ENCODE measurements around the gene CRB2. TPM values are rescaled to one million over a fixed set of nuclear protein-coding genes. Genes with fewer than 3 reads are reported as not detected.
A peak's percentile ranks its signal among the peaks of the same experiment; 100 is the strongest.

CRB2 gene
- total and polyA plus RNA-seq, 3 experiments from 2014 or later, result 0.05 TPM; not detected in 2

- H3K9me3 ChIP-seq (ENCODE audit: low read length), result no peaks in the 10 kb centered on the region
- ChIA-PET CTCF (no interaction called here), POLR2A (no interaction called here)
- Mint-ChIP-seq H3K9me3 (no peaks in the 10 kb centered on the region), H3K27ac (no peak overlapping the region), H3K4me1 (peaks cover 0 to 10% (median 5%) of the 10 kb centered on the region in 3 donors), H3K27me3 (peaks cover 29 to 49% of the 10 kb centered on the region in 2 donors), H3K4me3 (no peak overlapping the region), H3K36me3 (no peaks in the 10 kb centered on the region)
- no peaks in the 10 kb centered on the region for H3K4me1 ChIP-seq (ENCODE audit: insufficient read depth, low read length)
- DNase-seq, result no peak
- no peak overlapping the region for H3K4me3 ChIP-seq (ENCODE audit: low read length)
- no peaks in the 10 kb centered on the region for H3K36me3 ChIP-seq (ENCODE audit: insufficient read depth, low read length)
- no peak overlapping the region for H3K27ac ChIP-seq (ENCODE audit: low read depth, low read length)
- H3K27me3 ChIP-seq (ENCODE audit: insufficient read depth, low read length, poor library complexity, severe bottlenecking), result peaks cover 3% of the 10 kb centered on the region
These were observed 16.9 kb downstream of the CRB2 start for GRCh38 chr9:123372766-123373446.

GRCh38 chr9:123373447-123373923, 17.5 kb downstream of the CRB2 start:
- Mint-ChIP-seq H3K4me3 (no peak overlapping the region), H3K9me3 (no peaks in the 10 kb centered on the region), H3K27ac (no peak overlapping the region), H3K27me3 (peaks cover 29 to 49% of the 10 kb centered on the region in 2 donors), H3K36me3 (no peaks in the 10 kb centered on the region), H3K4me1 (peaks cover 0 to 10% (median 5%) of the 10 kb centered on the region in 3 donors)
- H3K4me1 ChIP-seq (ENCODE audit: insufficient read depth, low read length), result no peaks in the 10 kb centered on the region
- no peaks in the 10 kb centered on the region for H3K36me3 ChIP-seq (ENCODE audit: insufficient read depth, low read length)
- no peak for DNase-seq
- CTCF ChIA-PET, result no interaction called here
- POLR2A ChIA-PET, result no interaction called here
- H3K27me3 ChIP-seq (ENCODE audit: insufficient read depth, low read length, poor library complexity, severe bottlenecking), result peaks cover 3% of the 10 kb centered on the region
- H3K27ac ChIP-seq (ENCODE audit: low read depth, low read length), result no peak overlapping the region
- no peak overlapping the region for H3K4me3 ChIP-seq (ENCODE audit: low read length)
- no peaks in the 10 kb centered on the region for H3K9me3 ChIP-seq (ENCODE audit: low read length)

GRCh38 chr9:123373946-123374345, 17.9 kb downstream of the CRB2 start:
- Histone ChIP-seq H3K27ac (ENCODE audit: low read depth, low read length) (no peak overlapping the region), H3K9me3 (ENCODE audit: low read length) (no peaks in the 10 kb centered on the region), H3K27me3 (ENCODE audit: insufficient read depth, low read length, poor library complexity, severe bottlenecking) (peaks cover 3% of the 10 kb centered on the region), H3K4me1 (ENCODE audit: insufficient read depth, low read length) (no peaks in the 10 kb centered on the region), H3K36me3 (ENCODE audit: insufficient read depth, low read length) (no peaks in the 10 kb centered on the region), H3K4me3 (ENCODE audit: low read length) (no peak overlapping the region)
- Mint-ChIP-seq H3K4me3 (no peak overlapping the region), H3K27ac (no peak overlapping the region), H3K27me3 (peaks cover 29 to 46% of the 10 kb centered on the region in 2 donors), H3K36me3 (no peaks in the 10 kb centered on the region), H3K4me1 (peaks cover 0 to 10% (median 5%) of the 10 kb centered on the region in 3 donors), H3K9me3 (no peaks in the 10 kb centered on the region)
- DNase-seq, result no peak
- ChIA-PET CTCF (no interaction called here), POLR2A (no interaction called here)

- Histone ChIP-seq H3K4me1 (ENCODE audit: insufficient read depth, low read length) (no peaks in the 10 kb centered on the region), H3K27ac (ENCODE audit: low read depth, low read length) (peak overlapping the region; percentile 24), H3K27me3 (ENCODE audit: insufficient read depth, low read length, poor library complexity, severe bottlenecking) (peaks cover 3% of the 10 kb centered on the region), H3K4me3 (ENCODE audit: low read length) (no peak overlapping the region), H3K36me3 (ENCODE audit: insufficient read depth, low read length) (no peaks in the 10 kb centered on the region), H3K9me3 (ENCODE audit: low read length) (no peaks in the 10 kb centered on the region)
- ChIA-PET POLR2A (no interaction called here), CTCF (no interaction called here)
- no peak overlapping the region for H3K27ac Mint-ChIP-seq
- H3K36me3 Mint-ChIP-seq, result peaks cover 0 to under 1% (median 0%) of the 10 kb centered on the region in 3 donors
- no peak for DNase-seq
- H3K27me3 Mint-ChIP-seq, result peaks cover 20 to 37% of the 10 kb centered on the region in 2 donors
- no peak overlapping the region for H3K4me3 Mint-ChIP-seq
- H3K4me1 Mint-ChIP-seq, result peaks cover 0 to 10% (median 5%) of the 10 kb centered on the region in 3 donors
- no peaks in the 10 kb centered on the region for H3K9me3 Mint-ChIP-seq
These were observed 19.6 kb downstream of the CRB2 start for GRCh38 chr9:123375469-123376132.

GRCh38 chr9:123376218-123377071, 20.4 kb downstream of the CRB2 start:
- Mint-ChIP-seq H3K4me3 (no peak overlapping the region), H3K9me3 (no peaks in the 10 kb centered on the region), H3K4me1 (peaks cover 0 to 10% (median 5%) of the 10 kb centered on the region in 3 donors), H3K27ac (peak overlapping the region in 1 of 8 donors; percentile 82), H3K27me3 (peaks cover 17 to 30% of the 10 kb centered on the region in 2 donors), H3K36me3 (peaks cover 0 to 5% (median 0%) of the 10 kb centered on the region in 3 donors)
- no peaks in the 10 kb centered on the region for H3K4me1 ChIP-seq (ENCODE audit: insufficient read depth, low read length)
- H3K36me3 ChIP-seq (ENCODE audit: insufficient read depth, low read length), result no peaks in the 10 kb centered on the region
- peaks cover 3% of the 10 kb centered on the region for H3K27me3 ChIP-seq (ENCODE audit: insufficient read depth, low read length, poor library complexity, severe bottlenecking)
- ChIA-PET POLR2A (no interaction called here), CTCF (no interaction called here)
- no peak overlapping the region for H3K4me3 ChIP-seq (ENCODE audit: low read length)
- peak overlapping the region; percentile 24 for H3K27ac ChIP-seq (ENCODE audit: low read depth, low read length)
- H3K9me3 ChIP-seq (ENCODE audit: low read length), result no peaks in the 10 kb centered on the region
- no peak for DNase-seq

- H3K27ac ChIP-seq (ENCODE audit: low read depth, low read length), result no peak overlapping the region
- peaks cover 3% of the 10 kb centered on the region for H3K27me3 ChIP-seq (ENCODE audit: insufficient read depth, low read length, poor library complexity, severe bottlenecking)
- DNase-seq, result no peak
- no peaks in the 10 kb centered on the region for H3K4me1 ChIP-seq (ENCODE audit: insufficient read depth, low read length)
- no peaks in the 10 kb centered on the region for H3K9me3 ChIP-seq (ENCODE audit: low read length)
- no peaks in the 10 kb centered on the region for H3K36me3 ChIP-seq (ENCODE audit: insufficient read depth, low read length)
- Mint-ChIP-seq H3K27me3 (peaks cover 12 to 21% of the 10 kb centered on the region in 2 donors), H3K4me3 (no peak overlapping the region), H3K27ac (no peak overlapping the region), H3K4me1 (peaks cover 0 to 8% (median 3%) of the 10 kb centered on the region in 3 donors), H3K36me3 (peaks cover 0 to 5% (median 0%) of the 10 kb centered on the region in 3 donors), H3K9me3 (no peaks in the 10 kb centered on the region)
- H3K4me3 ChIP-seq (ENCODE audit: low read length), result no peak overlapping the region
- CTCF ChIA-PET, result no interaction called here
- POLR2A ChIA-PET, result no interaction called here
These were observed 21.4 kb downstream of the CRB2 start for GRCh38 chr9:123377211-123377971.

GRCh38 chr9:123378025-123378424, 22.0 kb downstream of the CRB2 start:
- no peak overlapping the region for H3K4me3 ChIP-seq (ENCODE audit: low read length)
- Mint-ChIP-seq H3K36me3 (peaks cover 0 to 5% (median 0%) of the 10 kb centered on the region in 3 donors), H3K27ac (no peak overlapping the region), H3K4me3 (no peak overlapping the region), H3K27me3 (peaks cover 8 to 16% of the 10 kb centered on the region in 2 donors), H3K4me1 (peaks cover 0 to 4% (median 0%) of the 10 kb centered on the region in 3 donors), H3K9me3 (no peaks in the 10 kb centered on the region)
- no peaks in the 10 kb centered on the region for H3K36me3 ChIP-seq (ENCODE audit: insufficient read depth, low read length)
- CTCF ChIA-PET, result no interaction called here
- peaks cover 3% of the 10 kb centered on the region for H3K27me3 ChIP-seq (ENCODE audit: insufficient read depth, low read length, poor library complexity, severe bottlenecking)
- H3K9me3 ChIP-seq (ENCODE audit: low read length), result no peaks in the 10 kb centered on the region
- H3K4me1 ChIP-seq (ENCODE audit: insufficient read depth, low read length), result no peaks in the 10 kb centered on the region
- POLR2A ChIA-PET, result no interaction called here
- DNase-seq, result no peak
- no peak overlapping the region for H3K27ac ChIP-seq (ENCODE audit: low read depth, low read length)
